Measurements from ENCODE around the gene TGFBR1.

TGFBR1 gene

GRCh38 chr9:99150451-99151171 lies 45.7 kb downstream of the TGFBR1 start:
- TF ChIP-seq REST (IDR thresholded peaks at IDR 0.05; ENCODE audit: low read depth) (no peak), CEBPB (IDR thresholded peaks at IDR 0.05) (no peak), EP300 (IDR thresholded peaks at IDR 0.05; ENCODE audit: borderline replicate concordance) (no peak), USF1 (IDR thresholded peaks at IDR 0.05) (no peak), CREB1 (IDR thresholded peaks at IDR 0.05; ENCODE audit: low read depth) (no peak), NFIC (IDR thresholded peaks at IDR 0.05) (no peak), MAX (IDR thresholded peaks at IDR 0.05) (no peak), EGR1 (IDR thresholded peaks at IDR 0.05) (no peak), FOXM1 (IDR thresholded peaks at IDR 0.05; ENCODE audit: borderline replicate concordance, low read depth) (no peak), TEAD4 (IDR thresholded peaks at IDR 0.05) (no peak), YY1 (IDR thresholded peaks at IDR 0.05; ENCODE audit: low read depth) (no peak), RAD21 (IDR thresholded peaks at IDR 0.05; ENCODE audit: low read depth) (no peak), TAF1 (IDR thresholded peaks at IDR 0.05; ENCODE audit: low read depth) (no peak), TCF12 (IDR thresholded peaks at IDR 0.05; ENCODE audit: low read depth) (no peak)

GRCh38 chr9:99154356-99154755 lies 49.4 kb downstream of the TGFBR1 start:
- no peak for TF ChIP-seq CEBPB (IDR thresholded peaks at IDR 0.05)
- no peak for TF ChIP-seq EGR1 (IDR thresholded peaks at IDR 0.05)
- no peak for TF ChIP-seq TAF1 (IDR thresholded peaks at IDR 0.05; ENCODE audit: low read depth)
- TF ChIP-seq FOXM1 (IDR thresholded peaks at IDR 0.05; ENCODE audit: borderline replicate concordance, low read depth) = no peak
- no peak for TF ChIP-seq USF1 (IDR thresholded peaks at IDR 0.05)
- TF ChIP-seq REST (IDR thresholded peaks at IDR 0.05; ENCODE audit: low read depth) = no peak
- TF ChIP-seq ZBTB7A (IDR thresholded peaks at IDR 0.05; ENCODE audit: low read depth) = no peak
- TF ChIP-seq TEAD4 (IDR thresholded peaks at IDR 0.05) = no peak
- TF ChIP-seq RAD21 (IDR thresholded peaks at IDR 0.05; ENCODE audit: low read depth) = no peak
- no peak for TF ChIP-seq NFIC (IDR thresholded peaks at IDR 0.05)

GRCh38 chr9:99155736-99156135 lies 50.8 kb downstream of the TGFBR1 start:
- no peak for TF ChIP-seq TCF12 (IDR thresholded peaks at IDR 0.05; ENCODE audit: low read depth)
- TF ChIP-seq USF1 (IDR thresholded peaks at IDR 0.05) = no peak
- no peak for TF ChIP-seq FOXM1 (IDR thresholded peaks at IDR 0.05; ENCODE audit: borderline replicate concordance, low read depth)
- TF ChIP-seq TEAD4 (IDR thresholded peaks at IDR 0.05) = no peak
- no peak for TF ChIP-seq EP300 (IDR thresholded peaks at IDR 0.05; ENCODE audit: borderline replicate concordance)

DNA sequence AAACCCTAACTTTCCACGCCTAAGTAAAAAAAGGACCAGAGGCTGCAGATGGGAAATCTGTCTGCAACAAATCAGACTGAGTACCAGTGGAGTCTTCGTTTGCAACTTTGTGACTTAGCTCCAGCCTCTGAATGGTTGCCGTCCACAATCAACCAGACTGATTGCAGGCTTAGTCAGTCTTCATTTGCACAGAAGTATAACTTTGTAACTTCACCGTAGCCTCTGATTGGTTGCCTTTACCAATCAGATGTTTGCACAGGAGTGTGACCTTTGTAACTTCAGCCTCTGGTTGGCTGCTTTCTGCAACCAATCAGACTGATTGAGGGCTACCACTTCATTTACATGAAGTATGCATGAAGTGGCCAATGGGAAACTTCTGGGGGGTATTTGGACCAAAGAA lies 53.7 kb downstream of the TGFBR1 start:
- TF ChIP-seq TAF1 (IDR thresholded peaks at IDR 0.05; ENCODE audit: low read depth) (no peak), ZBTB7A (IDR thresholded peaks at IDR 0.05; ENCODE audit: low read depth) (no peak), CEBPB (IDR thresholded peaks at IDR 0.05) (no peak), TCF12 (IDR thresholded peaks at IDR 0.05; ENCODE audit: low read depth) (no peak), TEAD4 (IDR thresholded peaks at IDR 0.05) (no peak), REST (IDR thresholded peaks at IDR 0.05; ENCODE audit: low read depth) (no peak), YY1 (IDR thresholded peaks at IDR 0.05; ENCODE audit: low read depth) (no peak), NFIC (IDR thresholded peaks at IDR 0.05) (no peak), EP300 (IDR thresholded peaks at IDR 0.05; ENCODE audit: borderline replicate concordance) (no peak), USF1 (IDR thresholded peaks at IDR 0.05) (no peak), MAX (IDR thresholded peaks at IDR 0.05) (no peak), EGR1 (IDR thresholded peaks at IDR 0.05) (no peak), CREB1 (IDR thresholded peaks at IDR 0.05; ENCODE audit: low read depth) (no peak), FOXM1 (IDR thresholded peaks at IDR 0.05; ENCODE audit: borderline replicate concordance, low read depth) (no peak), RAD21 (IDR thresholded peaks at IDR 0.05; ENCODE audit: low read depth) (no peak)
